HG03064 (cell line): Measurements from ENCODE around the gene ARHGAP30.
"Not testable (repeated sequence)": the region's sequence is repeated elsewhere in the genome, so short reads cannot be mapped to it uniquely, and the experiment has no call there.

Source experiments
- ATAC-seq: cut with Tn5 transposase; IDR thresholded peaks from one replicate; pipeline ENCODE4 v1.9.1; 2021; ENCODE audit warnings: low read depth; ENCODE audit not compliant: unreplicated experiment

ARHGAP30 gene

GRCh38 chr1:161069731-161070270 lies at the start of gene ARHGAP30:
ARHGAP30 (minus strand) TSS chr1:161069891; CDS start chr1:161069624, 267 bp downstream.
- ATAC-seq: peak; percentile 69

- ATAC-seq: peak; percentile 79
These were observed 48.3 kb upstream of the ARHGAP30 start, which contains the start of the genes NIT1 and PFDN2 for GRCh38 chr1:161117759-161118581. NIT1 (plus strand) TSS chr1:161118105; CDS start chr1:161118177, 72 bp downstream. PFDN2 (minus strand) TSS chr1:161118037; CDS start chr1:161118026, 11 bp downstream.

- ATAC-seq: not testable (repeated sequence)
These were observed 46.3 kb upstream of the ARHGAP30 start for GRCh38 chr1:161115961-161116360.

GRCh38 chr1:161115132-161115711 lies 45.5 kb upstream of the ARHGAP30 start:
- ATAC-seq: no peak

- no peak for ATAC-seq
These were observed 44.9 kb upstream of the ARHGAP30 start for GRCh38 chr1:161114556-161114955.

GRCh38 chr1:161113915-161114314 lies 44.2 kb upstream of the ARHGAP30 start:
- no peak for ATAC-seq

GRCh38 chr1:161111527-161111926 lies 41.8 kb upstream of the ARHGAP30 start:
- no peak for ATAC-seq

- ATAC-seq: no peak
These were observed 41.4 kb upstream of the ARHGAP30 start for GRCh38 chr1:161111117-161111516.

- ATAC-seq: no peak
These were observed 36.7 kb upstream of the ARHGAP30 start for GRCh38 chr1:161106431-161106830.

- ATAC-seq: no peak
These were observed 30.9 kb upstream of the ARHGAP30 start for GRCh38 chr1:161100556-161100955.

GRCh38 chr1:161099090-161099802 lies 29.6 kb upstream of the ARHGAP30 start:
- ATAC-seq: no peak

GRCh38 chr1:161098210-161099068 lies 28.7 kb upstream of the ARHGAP30 start, which contains the start of gene KLHDC9:
KLHDC9 (plus strand) TSS chr1:161098361; CDS start chr1:161098536, 175 bp downstream.
- peak; percentile 59 for ATAC-seq

- ATAC-seq: no peak
These were observed 26.8 kb upstream of the ARHGAP30 start for GRCh38 chr1:161096530-161096929.

GRCh38 chr1:161096015-161096414 lies 26.3 kb upstream of the ARHGAP30 start:
- ATAC-seq: no peak

- ATAC-seq: no peak
These were observed 25.5 kb upstream of the ARHGAP30 start for GRCh38 chr1:161095230-161095629.

GRCh38 chr1:161094481-161094880 lies 24.8 kb upstream of the ARHGAP30 start:
- no peak for ATAC-seq

GRCh38 chr1:161092621-161093028 lies 22.9 kb upstream of the ARHGAP30 start:
- ATAC-seq: no peak

GRCh38 chr1:161091796-161092507 lies 22.3 kb upstream of the ARHGAP30 start:
- ATAC-seq: no peak

- no peak for ATAC-seq
These were observed 21.4 kb upstream of the ARHGAP30 start for GRCh38 chr1:161091093-161091492.
